Osteocyte (in vitro differentiated cells): ENCODE measurements around the gene APOBEC4. TPM values are rescaled to one million over a fixed set of nuclear protein-coding genes. Genes with fewer than 3 reads are reported as not detected.

Source experiments
- DNase-seq: peaks from one replicate; pipeline ENCODE4 v3.0.0; 2021; ENCODE audit warnings: mixed read lengths; ENCODE audit not compliant: unreplicated experiment; ENCODE audit errors: extremely low spot score
- H3K27ac Mint-ChIP-seq: one replicate; pipeline ENCODE4 v1.8.0; 2021; ENCODE audit warnings: mild to moderate bottlenecking, mixed read lengths; ENCODE audit not compliant: unreplicated experiment
- H3K27me3 Mint-ChIP-seq: one replicate; pipeline ENCODE4 v1.8.0; 2021; ENCODE audit warnings: mixed read lengths; ENCODE audit not compliant: unreplicated experiment
- H3K36me3 Mint-ChIP-seq: one replicate; pipeline ENCODE4 v1.8.0; 2021; ENCODE audit warnings: mixed read lengths; ENCODE audit not compliant: unreplicated experiment
- H3K4me1 Mint-ChIP-seq: one replicate; pipeline ENCODE4 v1.8.0; 2021; ENCODE audit warnings: mixed read lengths; ENCODE audit not compliant: unreplicated experiment
- H3K4me3 Mint-ChIP-seq: one replicate; pipeline ENCODE4 v1.8.0; 2021; ENCODE audit warnings: mild to moderate bottlenecking, moderate library complexity, mixed read lengths; ENCODE audit not compliant: unreplicated experiment
- H3K9me3 Mint-ChIP-seq: one replicate; pipeline ENCODE4 v1.8.0; 2021; ENCODE audit warnings: mixed read lengths; ENCODE audit not compliant: unreplicated experiment
- CTCF ChIP-seq: fragments of 200-600 bp; sonication (generic); IDR thresholded peaks from 2 replicates; pipeline ENCODE4 v1.5.0; 2021; ENCODE audit warnings: antibody characterized with exemption, mild to moderate bottlenecking, moderate library complexity
- total RNA-seq: library from RNA; stranded (reverse); gene quantifications from 2 replicates; pipeline ENCODE4 v1.2.1, GENCODE V29; 2021

APOBEC4 gene
- total RNA-seq, 1 donor from 2014 or later: not detected

DNA sequence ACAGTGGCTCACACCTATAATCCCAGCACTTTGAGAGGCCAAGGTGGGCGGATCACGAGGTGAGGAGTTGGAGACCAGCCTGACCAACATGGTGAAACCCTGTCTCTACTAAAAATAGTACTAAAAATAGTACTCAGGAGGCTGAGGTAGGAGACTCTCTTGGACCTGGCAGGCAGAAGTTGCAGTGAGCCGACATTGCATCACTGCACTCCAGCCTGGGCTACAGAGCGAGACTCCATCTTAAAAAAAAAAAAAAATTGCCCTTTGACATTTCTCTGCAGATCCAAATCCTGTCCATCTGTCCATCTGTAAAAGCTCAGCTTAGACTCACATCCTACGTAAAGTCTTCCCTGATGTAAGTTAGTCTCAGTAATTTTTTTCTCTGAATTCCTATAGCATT, 56.6 kb downstream of the APOBEC4 start:
- DNase-seq: no peak
- no peak overlapping the region for H3K27ac Mint-ChIP-seq
- peaks cover 10% of the 10 kb centered on the region for H3K4me1 Mint-ChIP-seq
- no peak for TF ChIP-seq CTCF
- no peaks in the 10 kb centered on the region for H3K36me3 Mint-ChIP-seq
- H3K9me3 Mint-ChIP-seq: no peaks in the 10 kb centered on the region
- H3K4me3 Mint-ChIP-seq: no peak overlapping the region
- H3K27me3 Mint-ChIP-seq: peaks cover 11% of the 10 kb centered on the region

Other genes with a start within 250 kb of the APOBEC4 start
- gene NMNAT2, start 234.9 kb downstream of the APOBEC4 start, total RNA-seq: 1.1 and 2.2 TPM in 2 replicates
- 38.3 and 41.4 TPM in 2 replicates for gene SMG7, start 180.8 kb downstream of the APOBEC4 start, total RNA-seq
- not detected in 2 replicates for gene NCF2, start 62.9 kb downstream of the APOBEC4 start, total RNA-seq
- gene ARPC5, start 17.5 kb downstream of the APOBEC4 start, total RNA-seq: 126 and 127 TPM in 2 replicates
- gene RGL1, start 151.8 kb upstream of the APOBEC4 start, total RNA-seq: 68.1 and 69.4 TPM in 2 replicates